HG03558 (cell line): ENCODE data around the gene TAS2R39.

ENCODE experiments used
- ATAC-seq: cut with Tn5 transposase; IDR thresholded peaks from one replicate; pipeline ENCODE4 v1.9.1; 2021; ENCODE audit warnings: moderate number of reproducible peaks; ENCODE audit not compliant: unreplicated experiment; ENCODE audit errors: extremely low read depth

Gene TAS2R39

GRCh38 chr7:143214789-143215679, 31.8 kb downstream of the TAS2R39 start:
- ATAC-seq, result peak; percentile 85

GRCh38 chr7:143216151-143216550, 32.9 kb downstream of the TAS2R39 start:
- no peak for ATAC-seq

DNA sequence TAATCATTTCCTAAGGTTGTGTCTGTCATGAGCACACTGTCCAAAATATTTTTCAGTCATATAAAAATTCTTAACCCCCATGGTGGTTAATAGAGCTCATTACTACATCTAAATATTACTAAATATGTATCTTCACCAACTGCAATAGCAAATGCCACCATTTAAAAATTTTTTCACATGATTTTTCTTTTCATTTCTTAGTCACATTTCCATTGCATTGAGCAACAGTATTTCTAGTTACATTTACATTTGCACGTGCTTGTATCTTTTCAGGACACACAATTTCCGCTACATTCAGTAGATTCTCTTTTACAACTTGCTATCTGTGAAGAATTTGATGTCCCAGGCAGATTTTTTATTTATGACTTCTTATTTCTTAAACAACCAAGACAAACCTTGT, 33.5 kb downstream of the TAS2R39 start:
- no peak for ATAC-seq

DNA sequence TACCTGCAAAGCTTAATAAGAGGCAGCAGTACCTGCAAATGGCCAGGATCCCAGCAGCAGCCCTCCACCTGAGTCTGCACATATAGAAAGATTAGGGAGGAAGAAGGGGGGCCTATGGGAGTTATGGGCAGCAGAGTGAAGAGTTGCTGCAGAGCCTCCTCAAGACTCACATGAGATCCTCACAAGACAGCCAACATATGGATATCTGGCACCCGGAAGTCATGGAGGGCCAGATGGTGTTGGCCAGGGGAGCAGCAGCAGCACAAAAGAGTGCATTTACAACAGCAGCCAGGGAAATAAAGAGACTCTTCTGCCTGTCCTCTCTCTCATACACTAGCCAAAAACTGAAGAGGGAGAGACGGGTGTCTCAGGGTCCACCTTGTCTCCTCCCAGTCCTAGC, 34.6 kb downstream of the TAS2R39 start:
- no peak for ATAC-seq

DNA sequence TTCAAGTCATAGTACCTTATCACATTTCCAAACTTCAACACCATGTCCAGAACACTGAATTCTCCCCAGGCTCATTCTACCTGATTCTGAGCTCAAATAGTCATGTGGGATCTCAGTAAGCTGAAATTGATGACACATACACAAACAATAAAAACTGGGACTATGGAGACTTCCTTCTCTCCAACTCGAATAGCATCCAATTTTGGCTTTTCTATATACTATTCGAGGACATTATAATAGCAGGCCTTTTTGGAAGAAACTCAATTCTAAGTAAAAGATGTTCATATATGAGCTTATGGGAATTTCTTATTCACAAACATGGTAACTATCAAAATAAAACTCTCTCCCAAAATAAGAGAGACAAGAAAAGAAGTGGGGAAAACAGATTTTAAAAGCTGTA, 38.1 kb downstream of the TAS2R39 start:
- no peak for ATAC-seq

- ATAC-seq, result no peak
These were observed 38.5 kb downstream of the TAS2R39 start, which contains the start of gene TAS2R40 for GRCh38 chr7:143221737-143222136. Gene TAS2R40 (plus strand): TSS chr7:143222037. CDS start chr7:143222079, 42 bp downstream.

GRCh38 chr7:143222782-143223181, 39.6 kb downstream of the TAS2R39 start:
- ATAC-seq, result no peak

DNA sequence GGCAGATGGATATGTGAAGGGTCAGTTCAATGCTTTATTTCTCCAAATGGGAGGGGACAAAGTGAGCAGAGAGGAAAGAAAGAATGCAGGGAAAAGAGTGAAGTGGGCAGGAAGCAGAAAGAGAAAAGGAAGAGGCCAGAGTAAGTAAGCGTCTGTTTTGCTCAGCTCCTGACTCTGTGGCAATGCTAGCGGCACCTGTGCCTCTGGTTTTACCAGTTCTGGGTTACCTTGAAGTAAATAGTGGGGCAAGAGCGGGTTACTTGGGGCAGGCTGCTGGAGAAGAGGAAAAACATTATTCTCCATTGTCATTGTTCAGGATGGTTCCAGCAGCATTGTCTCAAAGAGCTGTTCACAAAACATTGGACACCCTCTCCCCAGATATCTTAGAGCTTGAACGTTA, 40.6 kb downstream of the TAS2R39 start:
- ATAC-seq, result no peak

GRCh38 chr7:143225047-143225446, 41.8 kb downstream of the TAS2R39 start:
- ATAC-seq, result no peak

GRCh38 chr7:143227806-143228205, 44.6 kb downstream of the TAS2R39 start:
- no peak for ATAC-seq

DNA sequence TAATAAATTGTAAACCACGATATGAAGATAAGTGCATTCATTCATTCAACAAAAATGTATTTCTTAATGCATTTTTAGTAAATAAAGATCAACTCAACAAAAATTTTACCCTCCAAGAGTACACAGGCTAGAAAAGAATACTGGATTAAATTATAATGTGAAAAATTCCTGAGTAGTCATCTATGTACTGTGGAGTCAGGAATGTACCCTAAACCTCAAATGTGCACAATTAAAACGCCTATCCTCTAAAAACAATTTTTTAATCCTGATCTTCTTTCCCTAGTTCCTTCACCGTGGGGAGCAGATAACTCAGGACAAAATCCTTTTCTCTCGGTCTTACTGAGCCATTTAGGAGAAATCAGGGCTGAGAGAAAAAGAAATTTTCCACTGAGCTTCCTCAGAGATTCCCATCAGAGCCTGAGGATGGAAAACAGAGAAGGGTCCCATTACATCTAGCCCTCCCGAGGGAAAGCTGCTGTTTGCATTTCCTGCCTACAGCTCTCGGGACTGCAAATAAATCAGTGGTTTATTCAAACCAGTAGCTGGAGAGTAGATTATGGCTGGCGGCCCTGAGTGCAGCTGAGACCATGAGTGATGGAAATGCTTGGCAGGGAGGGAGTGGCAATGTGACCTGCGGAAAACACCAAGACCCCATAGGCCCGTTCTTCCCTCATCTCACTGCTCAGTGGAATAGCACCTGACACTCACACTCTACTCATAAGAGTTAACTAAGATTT, 46.0 kb downstream of the TAS2R39 start:
- no peak for ATAC-seq

DNA sequence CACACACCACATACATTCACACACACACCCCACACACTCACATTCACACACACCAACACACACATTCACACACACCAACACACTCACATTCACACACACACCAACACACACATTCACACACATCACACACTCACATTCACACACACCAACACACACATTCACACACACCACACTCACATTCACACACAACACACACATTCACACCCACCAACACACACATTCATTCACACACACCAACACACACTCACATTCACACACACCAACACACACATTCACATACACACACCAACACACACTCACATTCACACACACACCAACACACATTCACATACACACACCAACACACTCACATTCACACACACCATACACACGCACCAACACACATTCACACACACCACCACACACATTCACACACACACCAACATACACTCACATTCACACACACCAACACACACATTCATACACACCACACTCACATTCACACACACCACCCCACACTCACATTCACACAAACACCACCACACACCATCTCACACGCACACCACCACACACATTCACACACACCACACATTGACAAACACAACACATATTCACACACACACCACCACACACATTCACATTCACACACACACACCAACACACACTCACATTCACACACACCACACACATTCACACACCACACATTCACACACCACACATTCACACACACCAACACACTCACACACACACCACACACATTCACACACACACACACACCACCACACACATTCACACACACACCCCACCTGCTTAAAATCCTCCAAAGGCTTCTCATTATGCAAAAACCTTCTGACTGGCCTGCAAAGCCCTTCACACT, 47.6 kb downstream of the TAS2R39 start:
- no peak for ATAC-seq
